ENCODE data around the gene GRID1. TPM values are rescaled to one million over a fixed set of nuclear protein-coding genes. Genes with fewer than 3 reads are reported as not detected.
A peak's percentile ranks its signal among the peaks of the same experiment; 100 is the strongest.

The GRID1 gene
- total RNA-seq, 1 donor from 2014 or later = 0.20 TPM

DNA sequence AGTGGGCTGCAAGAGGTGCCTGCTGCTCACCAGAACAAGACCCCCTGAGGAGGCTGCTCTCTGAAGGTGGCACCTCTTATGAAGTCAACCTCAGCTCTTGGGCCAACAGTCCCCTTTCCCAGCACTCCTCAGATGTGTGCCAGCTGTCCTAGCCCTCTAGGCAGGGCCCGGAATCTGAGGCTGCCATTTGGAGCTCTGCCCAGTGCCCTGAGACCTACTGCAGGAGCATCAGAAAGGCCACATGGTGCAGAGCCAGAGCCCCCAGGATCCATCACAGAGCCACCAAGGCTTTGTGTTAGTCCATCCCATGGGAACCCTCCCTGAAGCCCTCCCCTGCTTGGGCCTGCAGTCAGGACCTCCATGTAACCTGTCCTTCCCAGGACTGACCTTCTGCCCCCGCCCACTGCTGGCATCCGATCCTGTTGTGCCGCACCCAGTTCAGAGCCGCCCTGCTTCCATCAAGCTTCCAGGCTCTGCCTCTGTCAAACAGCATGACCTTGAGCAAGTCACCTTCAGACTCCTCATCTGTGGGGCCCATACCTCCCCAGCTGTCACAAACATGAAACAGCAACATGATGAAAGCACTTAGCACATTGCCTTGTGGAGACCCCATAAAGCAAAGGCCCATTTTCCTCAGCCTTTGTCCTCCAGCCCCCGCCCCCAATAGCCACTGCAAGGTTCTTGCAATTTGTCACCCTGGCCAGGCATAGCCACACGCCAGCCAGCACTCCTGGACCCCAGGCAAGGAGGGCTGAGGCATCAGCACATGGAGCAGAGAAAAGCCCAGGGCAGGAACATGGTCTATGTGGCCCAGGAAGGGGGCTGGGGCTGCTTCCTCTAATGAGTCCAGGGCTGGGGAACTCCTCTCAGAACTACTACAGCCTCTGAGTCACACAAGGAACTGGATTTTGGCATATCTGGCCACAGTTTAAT is 51.7 kb downstream of the GRID1 start:
- no peak for DNase-seq (ENCODE audit: low read depth)

DNA sequence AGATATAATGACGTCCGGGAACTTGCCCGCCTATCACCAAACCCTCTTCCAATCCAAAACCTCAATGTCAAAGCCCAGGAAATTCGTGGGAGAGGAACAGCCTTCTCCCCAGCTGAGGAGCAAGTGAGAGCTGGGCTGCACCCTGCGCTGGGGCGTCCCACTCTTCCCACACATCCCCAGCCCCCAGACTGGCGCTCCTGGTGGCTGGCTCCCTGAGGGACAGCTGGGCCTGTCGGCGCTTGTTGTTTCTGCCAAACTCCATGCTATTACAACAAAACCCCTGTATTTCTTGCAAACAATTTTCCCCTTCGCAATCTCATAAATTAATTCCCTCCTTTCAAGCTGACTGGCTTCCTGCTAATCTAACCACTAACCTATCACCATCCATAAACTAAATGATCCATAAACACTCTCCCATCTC is 53.0 kb downstream of the GRID1 start:
- no peak for DNase-seq (ENCODE audit: low read depth)

DNA sequence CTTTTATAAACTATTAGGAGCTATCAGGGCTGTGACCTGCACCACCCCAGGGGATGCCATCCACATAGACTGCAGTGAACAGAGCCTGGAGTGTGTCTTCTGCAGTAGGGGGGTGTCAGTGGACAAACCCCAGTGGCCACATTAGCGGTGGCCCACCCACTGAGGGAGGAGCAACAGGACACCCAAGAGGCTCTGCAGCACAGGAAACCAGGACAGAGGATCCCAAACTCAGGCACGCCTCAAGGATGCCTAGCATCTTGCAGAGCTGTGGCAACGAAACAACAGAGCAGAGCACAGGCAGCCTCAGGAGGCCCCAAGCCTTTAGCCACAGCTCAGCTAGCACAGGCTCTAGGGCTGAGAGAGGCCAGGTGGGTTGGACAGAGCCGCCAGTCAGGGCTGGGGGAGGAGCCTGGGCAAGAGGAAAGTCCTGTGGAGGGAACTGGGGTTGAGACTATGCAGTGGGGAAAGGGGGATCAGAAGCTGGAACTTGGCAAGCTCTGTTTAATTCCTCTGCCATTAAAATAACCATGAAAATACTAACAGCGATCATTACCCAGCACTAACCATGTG is 53.8 kb downstream of the GRID1 start:
- DNase-seq (ENCODE audit: low read depth) = no peak

- DNase-seq (ENCODE audit: low read depth) = no peak
Measured at GRCh38 chr10:86311906-86312305, 54.7 kb downstream of the GRID1 start.

DNA sequence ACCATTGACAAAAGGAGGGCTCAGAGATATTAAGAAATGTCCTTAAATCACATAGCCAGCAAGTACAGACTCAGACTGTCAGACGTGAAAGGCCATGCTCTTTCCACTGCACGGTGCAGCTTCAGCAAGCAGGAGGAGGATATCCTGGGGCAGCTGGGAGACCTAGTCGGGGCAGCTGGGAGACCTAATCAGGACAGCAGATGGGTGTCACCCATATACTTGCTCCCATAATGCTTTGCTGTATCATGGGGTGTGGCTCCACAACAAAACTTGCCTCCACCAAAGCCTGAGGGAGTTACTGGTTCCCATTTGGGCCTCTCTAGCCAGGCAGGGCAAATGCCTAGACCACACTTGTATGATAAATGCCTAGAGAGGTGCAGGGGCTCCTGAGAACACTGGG is 55.4 kb downstream of the GRID1 start:
- no peak for DNase-seq (ENCODE audit: low read depth)

DNA sequence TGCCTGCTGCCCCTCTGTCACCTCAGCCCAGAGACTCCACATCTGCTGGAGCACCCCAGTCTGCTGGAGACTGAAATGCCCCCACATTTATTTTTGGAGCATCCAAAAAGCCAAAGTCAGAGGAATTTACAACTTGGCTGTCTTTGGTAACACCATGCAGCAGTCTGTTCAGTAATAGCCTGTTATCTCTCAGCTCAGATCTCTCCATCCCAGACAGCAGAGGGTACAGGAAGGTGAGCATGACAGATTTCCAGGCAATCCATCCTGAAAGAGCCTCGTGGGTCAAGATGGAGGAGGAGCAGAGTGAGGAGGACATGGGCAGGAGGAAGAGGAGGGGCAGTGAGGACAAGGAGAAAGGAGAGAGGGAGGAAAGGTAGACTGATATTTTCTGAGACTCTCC is 55.9 kb downstream of the GRID1 start:
- no peak for DNase-seq (ENCODE audit: low read depth)

GRCh38 chr10:86310291-86310690 is 56.3 kb downstream of the GRID1 start:
- DNase-seq (ENCODE audit: low read depth) = no peak

- no peak for DNase-seq (ENCODE audit: low read depth)
Measured at GRCh38 chr10:86308056-86308455, 58.5 kb downstream of the GRID1 start.

GRCh38 chr10:86306628-86307278 is 59.8 kb downstream of the GRID1 start:
- peak; percentile 12 for DNase-seq (ENCODE audit: low read depth)

- no peak for DNase-seq (ENCODE audit: low read depth)
Measured at GRCh38 chr10:86305521-86305920, 61.1 kb downstream of the GRID1 start.

DNA sequence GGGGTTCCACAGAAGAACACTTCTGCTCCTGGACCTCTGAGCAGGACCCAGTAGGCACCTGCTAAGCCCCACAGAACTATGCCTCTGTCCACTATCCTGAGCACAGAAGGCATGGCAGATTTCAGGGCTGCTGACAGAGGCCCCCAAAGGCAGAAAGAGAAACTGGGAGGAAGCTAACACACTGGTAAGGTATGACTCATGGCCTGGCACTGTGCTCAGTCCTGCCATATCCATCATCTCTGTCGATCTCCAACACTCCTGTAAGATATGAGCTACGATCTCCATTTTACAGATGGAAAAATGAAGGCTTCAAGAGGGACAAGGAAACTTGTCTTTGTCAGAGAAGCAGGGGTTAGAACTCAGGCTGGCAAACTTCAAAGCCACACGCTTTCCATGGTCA is 62.2 kb downstream of the GRID1 start:
- DNase-seq (ENCODE audit: low read depth) = no peak

GRCh38 chr10:86303626-86304025 is 63.0 kb downstream of the GRID1 start:
- no peak for DNase-seq (ENCODE audit: low read depth)

GRCh38 chr10:86301971-86302370 is 64.6 kb downstream of the GRID1 start:
- DNase-seq (ENCODE audit: low read depth) = no peak

DNA sequence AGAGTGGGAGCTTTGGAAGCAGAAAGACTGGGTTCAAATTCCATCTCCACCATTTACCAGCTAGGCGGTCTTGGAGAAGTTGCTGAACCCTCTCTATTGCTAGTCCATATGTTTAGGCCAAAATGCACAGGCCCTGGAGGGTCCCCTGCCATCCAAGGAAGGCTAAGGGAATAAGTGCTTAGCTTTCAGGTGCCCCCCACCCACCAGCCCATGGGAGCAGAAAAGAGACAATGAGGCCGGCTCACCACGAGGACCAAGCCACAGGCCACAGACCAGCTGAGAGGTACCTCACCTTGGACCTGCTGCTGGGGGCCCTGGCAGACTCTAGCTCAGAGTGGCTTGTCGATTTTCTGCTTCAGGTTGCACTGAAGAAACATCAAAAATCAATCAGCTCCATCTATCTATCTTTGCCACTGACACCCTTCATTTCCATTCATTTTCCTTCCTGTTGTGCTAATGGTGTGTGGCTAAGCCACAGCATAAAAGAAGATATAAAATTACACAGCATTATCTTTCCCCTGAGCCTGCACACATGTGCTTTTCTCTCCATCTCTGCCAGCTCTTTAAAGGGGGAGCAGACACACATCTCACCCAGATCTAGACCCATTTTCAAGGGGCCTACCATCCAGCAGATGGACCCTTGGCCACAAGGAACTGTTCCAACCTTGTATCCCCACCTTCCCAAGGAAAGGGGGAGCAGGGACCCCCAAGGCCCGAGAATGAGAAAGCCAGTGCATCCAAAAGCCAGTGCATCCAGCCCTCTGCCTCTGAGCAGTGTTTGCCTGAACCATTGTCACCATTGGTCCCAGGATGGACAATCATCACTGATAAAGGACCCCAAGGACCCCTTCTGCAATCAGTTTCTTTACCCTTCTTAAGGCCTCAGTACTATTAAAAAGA is 65.4 kb downstream of the GRID1 start:
- no peak for DNase-seq (ENCODE audit: low read depth)

- no peak for DNase-seq (ENCODE audit: low read depth)
Measured at GRCh38 chr10:86300399-86300925, 66.1 kb downstream of the GRID1 start.

GRCh38 chr10:86299562-86299961 is 67.0 kb downstream of the GRID1 start:
- DNase-seq (ENCODE audit: low read depth) = no peak

- no peak for DNase-seq (ENCODE audit: low read depth)
Measured at GRCh38 chr10:86298501-86299001, 68.0 kb downstream of the GRID1 start.

DNA sequence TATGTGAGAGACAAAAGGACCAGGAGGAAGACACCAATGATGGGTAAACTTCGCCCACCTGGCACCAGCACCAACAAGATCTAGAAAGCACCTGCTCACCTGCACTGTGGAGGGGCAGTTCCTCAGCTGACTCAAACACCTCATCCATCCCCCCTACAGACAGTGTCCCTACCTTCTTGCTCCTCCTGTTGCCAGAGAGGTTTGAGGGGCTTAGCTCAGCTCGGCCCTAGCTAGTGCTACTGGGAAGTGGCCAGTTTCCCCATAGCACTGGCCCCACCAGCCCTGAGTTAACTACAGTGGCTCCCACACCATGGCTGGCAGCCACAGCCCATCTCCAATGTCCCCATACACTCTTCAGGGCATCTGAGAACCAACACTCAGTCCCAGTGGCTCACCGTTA is 70.8 kb downstream of the GRID1 start:
- no peak for DNase-seq (ENCODE audit: low read depth)

DNA sequence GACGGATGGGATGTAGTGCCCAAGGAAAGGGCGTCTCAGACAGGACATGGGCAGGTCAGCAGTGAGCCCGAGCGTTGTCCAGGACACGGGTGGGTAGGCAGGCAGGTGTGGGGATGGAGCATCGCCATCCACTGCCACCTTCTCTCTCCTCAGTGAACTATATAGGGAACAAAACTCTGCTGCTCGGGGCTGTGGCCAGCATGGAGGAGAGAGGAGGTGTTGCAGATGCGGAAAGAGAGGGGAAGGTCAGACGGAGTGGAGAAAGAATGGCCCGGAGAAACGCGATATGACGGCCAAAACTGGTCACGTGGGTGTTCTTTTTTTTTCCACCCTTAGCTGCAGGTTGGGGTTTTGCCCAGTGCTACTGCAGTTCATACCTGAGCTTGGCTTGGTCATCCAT is 71.2 kb downstream of the GRID1 start:
- no peak for DNase-seq (ENCODE audit: low read depth)

GRCh38 chr10:86294346-86295265 is 72.0 kb downstream of the GRID1 start:
- no peak for DNase-seq (ENCODE audit: low read depth)
